Measurements from ENCODE around the gene USP48.

- no peak for TF ChIP-seq CTCF (IDR thresholded peaks at IDR 0.05)
- TF ChIP-seq POLR2AphosphoS5 (IDR thresholded peaks at IDR 0.05) = no peak
Observed at GRCh38 chr1:21801100-21801499, 18.2 kb upstream of the USP48 start.
